Neural cell (in vitro differentiated cells): ENCODE results near the gene IL36B. TPM values are rescaled to one million over a fixed set of nuclear protein-coding genes. Genes with fewer than 3 reads are reported as not detected.

ENCODE experiments used
- H2AFZ ChIP-seq: fragments of 200-600, 300-800 bp; sonication (generic), shearing (Covaris generic); 2 replicates; pipeline ENCODE4 v1.6.0; 2014; ENCODE audit warnings: low read depth, mild to moderate bottlenecking, antibody characterized with exemption, low read length, moderate library complexity
- H3F3A ChIP-seq: fragments of 200-600 bp; shearing (Covaris generic); 2 replicates; pipeline ENCODE4 v1.6.1; 2016; ENCODE audit warnings: mild to moderate bottlenecking, moderate library complexity, mixed read lengths, antibody characterized with exemption, low read length; ENCODE audit not compliant: insufficient read depth, poor library complexity, severe bottlenecking
- H3K27ac ChIP-seq: fragments of 200-600, 300-800 bp; sonication (generic), shearing (Covaris generic); 2 replicates; pipeline ENCODE4 v1.5.1; 2014; ENCODE audit warnings: mild to moderate bottlenecking, low read length, moderate library complexity
- H3K27me3 ChIP-seq: fragments of 300-800, 200-600 bp; sonication (generic), shearing (Covaris generic); 2 replicates; pipeline ENCODE4 v1.6.0; 2014; ENCODE audit warnings: mild to moderate bottlenecking, low read depth, low read length, moderate library complexity; ENCODE audit not compliant: insufficient read depth
- H3K36me3 ChIP-seq: fragments of 300-800, 200-600 bp; sonication (generic), shearing (Covaris generic); 2 replicates; pipeline ENCODE4 v1.5.1; 2014; ENCODE audit warnings: mild to moderate bottlenecking, antibody characterized with exemption, low read length, moderate library complexity; ENCODE audit not compliant: insufficient read depth
- H3K4me2 ChIP-seq: fragments of 300-800, 200-600 bp; sonication (generic), shearing (Covaris generic); 2 replicates; pipeline ENCODE4 v1.6.0; 2014; ENCODE audit warnings: mild to moderate bottlenecking, low read length
- H3K4me3 ChIP-seq: fragments of 300-800, 200-600 bp; sonication (generic), shearing (Covaris generic); 2 replicates; pipeline ENCODE4 v1.5.1; 2014; ENCODE audit warnings: mild to moderate bottlenecking, low read length, moderate library complexity
- H3K79me2 ChIP-seq: fragments of 200-600 bp; shearing (Covaris generic); replicated peaks from 2 replicates; pipeline ENCODE4 v1.6.0; 2014; ENCODE audit warnings: mild to moderate bottlenecking, low read length, moderate library complexity; ENCODE audit not compliant: insufficient read depth
- H3K9ac ChIP-seq: fragments of 300-800, 200-600 bp; sonication (generic), shearing (Covaris generic); 2 replicates; pipeline ENCODE4 v1.6.1; 2016; ENCODE audit warnings: mild to moderate bottlenecking, low read length, mixed read lengths
- H3K9me2 ChIP-seq: fragments of 200-600 bp; shearing (Covaris generic); 2 replicates; pipeline ENCODE4 v1.6.1; 2016; ENCODE audit warnings: mild to moderate bottlenecking, low read length, mixed read lengths; ENCODE audit not compliant: insufficient read depth
- H3K9me3 ChIP-seq: fragments of 200-600, 300-800 bp; sonication (generic), shearing (Covaris generic); 2 replicates; pipeline ENCODE4 v1.6.1; 2016; ENCODE audit warnings: mild to moderate bottlenecking, mixed run types, low read length, moderate library complexity, mixed read lengths
- H4K20me1 ChIP-seq: fragments of 200-600 bp; shearing (Covaris generic); 2 replicates; pipeline ENCODE4 v1.6.1; 2016; ENCODE audit warnings: mild to moderate bottlenecking, mixed run types; ENCODE audit not compliant: insufficient read depth
- EP300 ChIP-seq: fragments of 450-650 bp; conservative IDR thresholded peaks from 2 replicates; pipeline ENCODE4 v1.6.1; 2014; ENCODE audit warnings: antibody characterized with exemption, mild to moderate bottlenecking, moderate library complexity; ENCODE audit not compliant: poor library complexity, severe bottlenecking
- EZH2 ChIP-seq: fragments of 200-600, 300-800 bp; shearing (Covaris generic), sonication (generic); IDR thresholded peaks from 2 replicates; pipeline ENCODE4 v1.6.1; 2014; ENCODE audit warnings: antibody characterized with exemption, low read length, borderline replicate concordance, mild to moderate bottlenecking; ENCODE audit not compliant: insufficient read depth, poor library complexity, severe bottlenecking
- MXI1 ChIP-seq: fragments of 450-650 bp; conservative IDR thresholded peaks from 2 replicates; pipeline ENCODE4 v1.6.1; 2014; ENCODE audit warnings: antibody characterized with exemption, mild to moderate bottlenecking; ENCODE audit not compliant: poor library complexity, severe bottlenecking
- POLR2AphosphoS5 ChIP-seq: IDR thresholded peaks from 2 replicates; pipeline ENCODE4 v1.6.1; 2012
- RAD21 ChIP-seq: fragments of 450-650 bp; conservative IDR thresholded peaks from 2 replicates; pipeline ENCODE4 v1.6.1; 2014; ENCODE audit warnings: antibody characterized with exemption, mild to moderate bottlenecking, moderate library complexity
- SMC3 ChIP-seq: fragments of 450-650 bp; conservative IDR thresholded peaks from 2 replicates; pipeline ENCODE4 v1.6.1; 2014; ENCODE audit warnings: antibody characterized with exemption, mild to moderate bottlenecking, moderate library complexity; ENCODE audit not compliant: poor library complexity
- TAF1 ChIP-seq: IDR thresholded peaks from 2 replicates; pipeline ENCODE4 v1.6.1; 2012; ENCODE audit warnings: low read depth
- polyA plus RNA-seq: library from polyadenylated mRNA; depleted of rRNA; stranded (reverse); fragments of >200 nt; gene quantifications from 2 replicates; pipeline ENCODE4 v1.2.3, GENCODE V29; 2014
- TF ChIP-seq, protein P1 (sequence below): fragments of 450-650 bp; IDR thresholded peaks from 2 replicates; pipeline ENCODE4 v1.5.1; 2014; ENCODE audit warnings: antibody characterized with exemption, mild to moderate bottlenecking, moderate library complexity; ENCODE audit not compliant: poor library complexity, severe bottlenecking
- TF ChIP-seq, protein P2 (sequence below): IDR thresholded peaks from 2 replicates; pipeline ENCODE4 v1.6.1; 2012; ENCODE audit warnings: borderline replicate concordance

The IL36B gene
- polyA plus RNA-seq, 1 donor from 2014 or later = not detected

DNA sequence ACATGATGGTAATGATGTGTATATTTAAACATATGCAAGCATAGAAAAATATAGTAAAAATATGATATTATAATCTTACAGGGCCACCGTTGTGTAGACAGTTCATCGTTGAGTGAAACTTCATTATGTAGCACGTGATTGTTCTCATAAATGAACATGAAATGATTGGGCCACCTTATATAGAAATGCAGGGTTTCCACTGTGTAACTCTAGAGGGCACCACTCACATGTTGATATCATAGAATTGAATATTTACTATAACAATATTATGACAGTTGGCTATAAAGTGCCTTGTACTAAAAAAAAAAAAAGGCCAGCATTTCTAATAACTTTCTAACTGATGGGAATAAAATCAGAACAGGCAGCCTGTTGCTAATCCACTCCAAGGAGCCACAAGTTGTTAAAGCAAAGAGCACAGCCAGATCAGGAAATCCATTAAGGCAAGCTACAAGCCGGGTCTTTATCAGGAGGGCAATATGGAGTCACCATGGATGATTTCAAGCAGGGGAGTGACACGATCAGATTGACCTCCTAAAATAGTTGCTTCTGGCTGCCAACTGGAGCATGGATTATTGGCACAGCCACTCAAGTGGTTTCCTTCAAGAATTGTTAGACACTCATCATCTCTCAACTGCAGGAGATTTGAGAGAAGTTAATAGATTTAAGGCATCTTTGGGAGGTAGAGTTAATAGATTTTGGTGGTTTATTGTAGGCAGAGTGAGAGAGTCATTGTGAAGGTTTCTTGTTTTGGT lies 31.8 kb upstream of the IL36B start:
- Histone ChIP-seq H4K20me1 (no peaks in the 10 kb centered on the region), H3K27ac (no peak overlapping the region), H3K9me2 (no peaks in the 10 kb centered on the region), H3K9ac (no peak overlapping the region), H3K79me2 (no peaks in the 10 kb centered on the region), H3F3A (no peaks in the 10 kb centered on the region), H3K4me2 (no peak overlapping the region), H3K4me3 (no peak overlapping the region), H3K27me3 (no peaks in the 10 kb centered on the region), H3K36me3 (no peaks in the 10 kb centered on the region), H2AFZ (no peak overlapping the region), H3K9me3 (no peaks in the 10 kb centered on the region)
- TF ChIP-seq, protein P1, sequence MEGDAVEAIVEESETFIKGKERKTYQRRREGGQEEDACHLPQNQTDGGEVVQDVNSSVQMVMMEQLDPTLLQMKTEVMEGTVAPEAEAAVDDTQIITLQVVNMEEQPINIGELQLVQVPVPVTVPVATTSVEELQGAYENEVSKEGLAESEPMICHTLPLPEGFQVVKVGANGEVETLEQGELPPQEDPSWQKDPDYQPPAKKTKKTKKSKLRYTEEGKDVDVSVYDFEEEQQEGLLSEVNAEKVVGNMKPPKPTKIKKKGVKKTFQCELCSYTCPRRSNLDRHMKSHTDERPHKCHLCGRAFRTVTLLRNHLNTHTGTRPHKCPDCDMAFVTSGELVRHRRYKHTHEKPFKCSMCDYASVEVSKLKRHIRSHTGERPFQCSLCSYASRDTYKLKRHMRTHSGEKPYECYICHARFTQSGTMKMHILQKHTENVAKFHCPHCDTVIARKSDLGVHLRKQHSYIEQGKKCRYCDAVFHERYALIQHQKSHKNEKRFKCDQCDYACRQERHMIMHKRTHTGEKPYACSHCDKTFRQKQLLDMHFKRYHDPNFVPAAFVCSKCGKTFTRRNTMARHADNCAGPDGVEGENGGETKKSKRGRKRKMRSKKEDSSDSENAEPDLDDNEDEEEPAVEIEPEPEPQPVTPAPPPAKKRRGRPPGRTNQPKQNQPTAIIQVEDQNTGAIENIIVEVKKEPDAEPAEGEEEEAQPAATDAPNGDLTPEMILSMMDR = no peak
- TF ChIP-seq SMC3 (no peak), POLR2AphosphoS5 (no peak), EP300 (no peak), RAD21 (no peak), EZH2 (no peak), MXI1 (no peak), TAF1 (no peak)
- TF ChIP-seq, protein P2, sequence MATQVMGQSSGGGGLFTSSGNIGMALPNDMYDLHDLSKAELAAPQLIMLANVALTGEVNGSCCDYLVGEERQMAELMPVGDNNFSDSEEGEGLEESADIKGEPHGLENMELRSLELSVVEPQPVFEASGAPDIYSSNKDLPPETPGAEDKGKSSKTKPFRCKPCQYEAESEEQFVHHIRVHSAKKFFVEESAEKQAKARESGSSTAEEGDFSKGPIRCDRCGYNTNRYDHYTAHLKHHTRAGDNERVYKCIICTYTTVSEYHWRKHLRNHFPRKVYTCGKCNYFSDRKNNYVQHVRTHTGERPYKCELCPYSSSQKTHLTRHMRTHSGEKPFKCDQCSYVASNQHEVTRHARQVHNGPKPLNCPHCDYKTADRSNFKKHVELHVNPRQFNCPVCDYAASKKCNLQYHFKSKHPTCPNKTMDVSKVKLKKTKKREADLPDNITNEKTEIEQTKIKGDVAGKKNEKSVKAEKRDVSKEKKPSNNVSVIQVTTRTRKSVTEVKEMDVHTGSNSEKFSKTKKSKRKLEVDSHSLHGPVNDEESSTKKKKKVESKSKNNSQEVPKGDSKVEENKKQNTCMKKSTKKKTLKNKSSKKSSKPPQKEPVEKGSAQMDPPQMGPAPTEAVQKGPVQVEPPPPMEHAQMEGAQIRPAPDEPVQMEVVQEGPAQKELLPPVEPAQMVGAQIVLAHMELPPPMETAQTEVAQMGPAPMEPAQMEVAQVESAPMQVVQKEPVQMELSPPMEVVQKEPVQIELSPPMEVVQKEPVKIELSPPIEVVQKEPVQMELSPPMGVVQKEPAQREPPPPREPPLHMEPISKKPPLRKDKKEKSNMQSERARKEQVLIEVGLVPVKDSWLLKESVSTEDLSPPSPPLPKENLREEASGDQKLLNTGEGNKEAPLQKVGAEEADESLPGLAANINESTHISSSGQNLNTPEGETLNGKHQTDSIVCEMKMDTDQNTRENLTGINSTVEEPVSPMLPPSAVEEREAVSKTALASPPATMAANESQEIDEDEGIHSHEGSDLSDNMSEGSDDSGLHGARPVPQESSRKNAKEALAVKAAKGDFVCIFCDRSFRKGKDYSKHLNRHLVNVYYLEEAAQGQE = no peak

DNA sequence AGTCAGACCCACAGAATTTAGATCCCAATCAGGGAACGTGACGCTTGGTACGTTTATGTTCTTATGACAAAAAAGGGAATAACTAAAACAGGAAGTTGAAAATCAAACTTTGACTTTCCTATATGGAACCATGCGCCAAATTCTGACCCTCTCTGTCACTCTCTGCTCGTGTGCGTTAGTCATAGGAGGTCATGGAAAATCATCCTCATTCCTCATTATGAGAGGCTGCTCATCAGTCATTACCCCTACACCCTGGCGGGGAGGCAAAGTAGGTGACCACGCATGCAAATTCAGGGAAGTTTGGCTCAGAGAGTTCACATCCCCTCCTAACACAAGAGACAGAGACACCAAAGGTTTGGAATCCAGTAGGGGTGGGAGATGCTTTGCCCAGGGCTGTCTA lies 30.6 kb upstream of the IL36B start:
- TF ChIP-seq, protein P1 = no peak
- no peak for TF ChIP-seq EZH2
- TF ChIP-seq, protein P2 = no peak
- no peak for TF ChIP-seq EP300
- no peak for TF ChIP-seq SMC3
- no peak for TF ChIP-seq MXI1
- TF ChIP-seq TAF1 = no peak
- no peak for TF ChIP-seq POLR2AphosphoS5
- TF ChIP-seq RAD21 = no peak
- no peak overlapping the region for H3K9ac ChIP-seq
- H3F3A ChIP-seq = no peaks in the 10 kb centered on the region
- no peaks in the 10 kb centered on the region for H3K79me2 ChIP-seq
- H3K9me3 ChIP-seq = no peaks in the 10 kb centered on the region
- no peaks in the 10 kb centered on the region for H3K27me3 ChIP-seq
- H4K20me1 ChIP-seq = no peaks in the 10 kb centered on the region
- H3K36me3 ChIP-seq = no peaks in the 10 kb centered on the region
- H2AFZ ChIP-seq = no peak overlapping the region
- no peak overlapping the region for H3K27ac ChIP-seq
- no peak overlapping the region for H3K4me2 ChIP-seq
- H3K4me3 ChIP-seq = no peak overlapping the region
- no peaks in the 10 kb centered on the region for H3K9me2 ChIP-seq
